GM10266 (cell line): Measurements from ENCODE around the gene GRB10.

Experiments used
- DNase-seq: peaks from one replicate; pipeline ENCODE4 v3.0.0; 2012; ENCODE audit errors: extremely low spot score
- TF ChIP-seq, protein P1 (sequence below): IDR thresholded peaks from 2 replicates; pipeline ENCODE4 v1.5.1; 2012; ENCODE audit warnings: mild to moderate bottlenecking, low read depth; ENCODE audit not compliant: control insufficient read depth, insufficient read depth; ENCODE audit errors: missing control alignments

GRB10 gene

DNA sequence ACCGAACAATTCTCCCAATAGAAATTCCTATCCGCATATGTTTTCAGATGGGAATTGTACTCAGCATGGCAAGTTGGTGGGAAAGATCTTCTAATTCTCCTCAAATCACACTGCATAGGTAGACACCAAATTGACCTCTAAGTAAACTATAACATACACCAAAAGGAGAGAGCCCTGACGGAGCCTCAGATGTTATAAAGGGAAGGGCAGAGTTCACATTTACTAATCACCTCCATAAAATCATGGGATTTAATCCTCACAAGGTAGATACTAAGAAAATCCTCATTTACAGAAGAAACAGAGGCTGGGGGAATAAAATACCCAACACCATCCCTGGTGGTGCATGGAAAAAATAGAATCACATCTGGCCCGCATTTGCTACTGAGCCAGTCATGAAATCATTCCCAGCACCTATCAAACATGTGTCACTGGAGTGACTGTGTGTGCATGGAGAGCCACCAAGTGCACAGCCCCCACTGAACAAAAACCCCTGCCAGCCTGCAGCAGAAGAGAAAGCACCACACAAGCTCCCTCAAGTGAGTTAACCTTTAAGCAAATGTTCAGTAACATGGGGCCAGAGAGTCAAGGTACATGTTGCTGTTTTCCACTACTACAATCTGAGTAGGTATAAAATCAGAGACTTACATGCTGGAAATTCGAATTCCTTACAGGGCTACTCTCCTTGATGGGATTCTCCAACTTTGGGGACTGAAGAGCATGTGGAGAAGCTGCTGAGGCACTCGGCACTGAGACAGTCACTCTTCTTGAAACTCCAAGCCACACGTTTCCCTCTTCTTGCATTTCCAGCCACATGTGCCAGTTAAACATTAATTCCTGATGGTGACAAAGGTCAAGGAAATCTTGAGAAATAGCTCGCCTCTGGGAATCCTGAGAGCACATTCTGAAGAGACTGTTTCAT lies 217.8 kb downstream of the GRB10 start, which contains the start of gene DDC:
TSS of gene DDC (minus strand) at position 766 of the 919 bp plus-strand sequence. CDS start 21,320 bp downstream, outside the sequence.
- DNase-seq = no peak

DNA sequence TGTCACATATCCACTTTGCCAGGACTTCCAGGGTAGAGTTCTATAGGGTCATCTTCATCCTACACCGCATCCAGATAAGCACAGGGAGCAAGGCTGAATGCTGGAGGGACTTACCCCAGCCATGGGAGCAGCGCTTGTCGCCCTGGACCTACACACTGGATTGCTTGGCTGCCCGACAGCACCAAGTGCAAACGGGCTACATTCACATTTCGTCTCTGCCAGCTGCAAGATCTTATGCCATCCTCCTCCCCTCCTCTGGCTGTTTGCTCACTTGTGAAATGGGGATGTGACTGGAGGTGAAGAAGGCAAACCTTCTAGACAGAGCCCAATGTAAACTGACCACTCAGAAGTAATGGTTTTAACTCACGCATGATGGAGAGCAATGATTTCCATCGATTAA lies 218.5 kb downstream of the GRB10 start:
- TF ChIP-seq, protein P1, sequence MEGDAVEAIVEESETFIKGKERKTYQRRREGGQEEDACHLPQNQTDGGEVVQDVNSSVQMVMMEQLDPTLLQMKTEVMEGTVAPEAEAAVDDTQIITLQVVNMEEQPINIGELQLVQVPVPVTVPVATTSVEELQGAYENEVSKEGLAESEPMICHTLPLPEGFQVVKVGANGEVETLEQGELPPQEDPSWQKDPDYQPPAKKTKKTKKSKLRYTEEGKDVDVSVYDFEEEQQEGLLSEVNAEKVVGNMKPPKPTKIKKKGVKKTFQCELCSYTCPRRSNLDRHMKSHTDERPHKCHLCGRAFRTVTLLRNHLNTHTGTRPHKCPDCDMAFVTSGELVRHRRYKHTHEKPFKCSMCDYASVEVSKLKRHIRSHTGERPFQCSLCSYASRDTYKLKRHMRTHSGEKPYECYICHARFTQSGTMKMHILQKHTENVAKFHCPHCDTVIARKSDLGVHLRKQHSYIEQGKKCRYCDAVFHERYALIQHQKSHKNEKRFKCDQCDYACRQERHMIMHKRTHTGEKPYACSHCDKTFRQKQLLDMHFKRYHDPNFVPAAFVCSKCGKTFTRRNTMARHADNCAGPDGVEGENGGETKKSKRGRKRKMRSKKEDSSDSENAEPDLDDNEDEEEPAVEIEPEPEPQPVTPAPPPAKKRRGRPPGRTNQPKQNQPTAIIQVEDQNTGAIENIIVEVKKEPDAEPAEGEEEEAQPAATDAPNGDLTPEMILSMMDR = no peak
- no peak for DNase-seq

More for the DNA sequence above, 217.8 kb downstream of the GRB10 start, which contains the start of gene DDC:
- TF ChIP-seq, protein P1 = no peak

DNA sequence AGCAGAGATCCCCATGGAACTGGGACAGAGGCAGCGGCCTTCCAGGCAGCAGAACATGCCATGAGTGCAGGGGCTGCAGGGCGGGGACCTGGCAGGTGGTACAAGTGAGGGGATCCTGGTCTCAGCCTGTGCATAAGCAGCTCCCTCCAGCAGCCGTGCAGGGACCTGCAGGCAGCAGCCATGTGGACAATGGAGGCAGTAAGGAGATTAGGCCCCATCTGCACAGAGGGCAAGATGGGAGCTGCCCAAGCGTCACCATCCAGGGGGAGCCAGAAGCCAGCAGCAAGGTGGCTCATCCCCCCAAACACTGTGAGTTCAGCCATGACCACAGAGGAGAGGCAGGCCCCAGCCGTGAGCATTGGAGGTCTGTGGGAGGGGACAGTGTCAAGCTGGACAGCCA lies 220.6 kb downstream of the GRB10 start:
- TF ChIP-seq, protein P1 = no peak
- DNase-seq = no peak

DNA sequence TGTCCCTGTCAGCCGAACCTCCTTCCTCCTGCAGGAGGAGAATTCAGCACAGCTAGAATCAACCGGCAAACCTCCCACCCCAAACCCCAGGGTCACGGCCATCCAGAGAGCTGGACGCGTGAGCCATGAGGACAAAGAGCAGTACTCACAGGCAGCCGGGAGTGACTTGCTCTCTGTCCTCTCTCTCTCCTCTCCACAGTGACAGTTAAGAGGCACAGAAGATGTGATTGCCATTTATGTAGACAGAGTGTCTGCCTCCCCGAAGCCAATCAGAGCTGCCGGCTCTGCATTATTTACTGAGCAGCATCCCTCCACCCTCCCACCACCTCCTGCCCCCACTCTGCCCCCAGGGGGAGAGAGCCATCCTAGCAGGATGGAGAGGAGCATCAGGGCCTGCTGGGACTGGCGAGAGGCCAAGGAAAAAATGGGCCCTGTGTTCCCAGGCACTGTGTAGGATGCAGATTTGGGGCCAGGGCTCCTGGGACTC lies 221.8 kb downstream of the GRB10 start:
- no peak for DNase-seq
- TF ChIP-seq, protein P1 = no peak

DNA sequence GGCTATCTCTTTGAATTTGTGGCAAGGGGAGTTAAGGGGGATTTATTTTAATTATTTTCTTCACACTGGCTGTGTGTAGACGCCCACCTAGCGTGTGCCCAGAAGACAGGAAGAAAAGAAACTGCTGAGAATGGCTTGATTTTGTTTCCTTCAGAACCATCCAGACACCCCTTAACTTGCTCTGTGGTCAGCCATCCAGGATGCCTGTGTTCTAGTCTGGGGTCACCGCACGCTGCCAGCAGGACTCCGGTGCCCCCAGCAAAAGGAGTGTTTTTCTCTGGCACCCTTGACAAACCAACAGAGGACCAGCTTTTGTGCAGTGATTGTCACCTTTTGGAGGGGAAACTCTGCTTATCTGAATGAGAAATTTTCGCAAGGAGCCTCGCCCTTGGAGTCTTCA lies 222.8 kb downstream of the GRB10 start:
- TF ChIP-seq, protein P1 = no peak
- no peak for DNase-seq

DNA sequence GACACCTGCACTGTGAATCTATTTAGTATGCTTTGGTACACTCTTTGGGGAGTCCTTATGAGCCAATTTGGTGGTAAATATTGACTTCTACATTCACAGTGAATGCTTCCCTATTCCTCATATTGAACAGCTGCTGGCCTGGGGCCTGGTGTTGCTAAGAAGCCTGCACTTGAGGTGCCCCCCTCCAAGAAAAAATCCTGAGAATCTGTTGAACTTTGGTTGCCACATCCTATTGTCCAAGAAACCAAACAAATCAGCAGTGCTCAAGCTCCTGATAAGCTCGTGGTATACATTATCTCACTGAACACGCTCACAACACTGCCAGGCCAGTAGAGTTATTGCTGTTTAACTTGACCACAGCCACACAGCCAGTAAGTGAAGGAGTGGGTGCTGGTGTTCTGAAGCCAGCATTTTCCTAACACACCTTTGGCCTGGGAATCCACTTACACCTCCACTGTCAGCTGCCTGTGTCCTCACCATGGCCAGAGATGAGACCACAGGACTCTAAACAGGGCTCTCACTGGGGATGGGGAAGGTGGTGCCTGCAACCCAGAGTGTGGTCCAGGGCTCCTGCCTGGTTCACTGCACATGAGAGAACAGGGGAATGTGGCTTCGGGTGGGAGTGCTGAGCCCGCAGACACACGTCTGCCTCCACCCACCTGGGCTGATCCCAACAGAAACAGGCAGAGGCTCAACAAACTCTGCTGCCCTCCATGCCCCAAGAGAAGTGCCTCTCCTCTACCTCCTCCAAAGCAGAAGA lies 224.2 kb downstream of the GRB10 start:
- TF ChIP-seq, protein P1 = no peak
- DNase-seq = no peak

DNA sequence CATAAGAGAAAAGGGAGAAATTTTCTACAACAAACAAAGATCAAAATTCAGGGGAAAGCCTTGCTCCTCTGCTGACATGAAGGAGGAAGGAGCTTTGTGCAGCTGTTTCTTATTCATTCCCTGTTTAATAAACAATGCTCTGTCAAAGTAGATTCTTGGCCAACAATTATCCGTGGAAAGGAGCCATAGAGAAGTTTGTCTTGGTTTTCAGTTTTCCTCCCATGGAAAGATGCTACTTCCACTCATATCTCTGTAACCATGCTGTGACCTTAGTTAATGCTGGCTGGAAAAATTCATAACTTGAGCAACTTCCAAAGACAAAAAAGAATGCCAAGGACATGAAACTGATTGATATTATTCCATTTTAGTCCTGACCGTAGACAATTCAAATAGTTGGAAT lies 225.6 kb downstream of the GRB10 start:
- TF ChIP-seq, protein P1 = no peak
- DNase-seq = no peak
